ENCODE measurements around the gene RPP21.
"Not testable (repeated sequence)": the region's sequence is repeated elsewhere in the genome, so short reads cannot be mapped to it uniquely, and the experiment has no call there.

The RPP21 gene

DNA sequence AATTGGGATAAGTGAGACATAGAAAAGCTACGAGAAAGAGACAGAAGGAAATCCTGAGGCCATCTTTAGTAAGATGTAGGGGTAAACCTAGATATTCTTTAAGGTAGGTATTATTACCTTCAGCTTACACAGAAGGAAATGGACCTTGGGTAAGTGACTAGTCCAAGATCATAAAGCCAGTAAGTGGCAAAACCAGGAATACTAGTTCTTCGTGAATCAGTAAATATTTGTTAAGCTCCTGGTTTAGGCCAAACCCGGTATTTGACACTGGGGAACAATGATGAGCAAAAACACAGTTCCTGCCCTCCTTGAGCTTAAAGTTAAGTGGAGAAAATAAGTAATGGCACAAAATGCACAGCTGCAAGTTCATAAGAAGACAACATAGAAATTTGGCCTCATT lies 13.0 kb upstream of the RPP21 start:
- no peak for DNase-seq

DNA sequence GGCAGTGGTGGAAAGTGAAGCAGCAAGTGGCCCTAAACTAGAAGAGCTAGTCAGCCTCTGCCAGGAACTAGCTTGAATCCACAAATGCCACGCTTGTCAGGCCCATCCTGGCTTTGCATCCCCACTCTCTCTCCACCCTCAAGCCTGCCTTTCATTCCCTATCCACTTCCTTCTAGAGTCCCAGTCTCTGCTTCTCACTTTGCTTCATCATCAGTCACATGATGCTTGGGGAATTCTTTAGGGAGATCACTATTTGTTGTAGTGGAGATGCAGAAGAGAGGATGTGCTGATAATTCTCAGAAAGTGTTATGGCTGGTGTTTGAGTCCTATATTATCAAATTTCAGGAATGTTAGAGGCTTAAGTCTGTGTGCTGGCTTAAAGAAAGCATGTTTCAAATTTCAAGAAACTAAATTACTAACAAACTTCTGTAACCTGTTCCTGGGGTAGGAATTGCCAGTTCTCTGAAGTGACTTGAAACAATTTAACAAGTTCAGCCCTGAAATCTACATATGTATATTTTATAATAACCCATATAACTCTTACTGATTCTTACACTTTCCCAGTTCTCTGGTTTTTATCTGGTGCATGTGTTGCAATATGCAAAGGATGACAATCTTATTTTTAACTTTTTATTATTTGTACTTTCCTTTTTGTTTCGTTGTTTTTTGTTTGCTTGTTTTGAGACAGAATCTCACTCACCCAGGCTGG lies 10.7 kb upstream of the RPP21 start:
- no peak for DNase-seq

DNA sequence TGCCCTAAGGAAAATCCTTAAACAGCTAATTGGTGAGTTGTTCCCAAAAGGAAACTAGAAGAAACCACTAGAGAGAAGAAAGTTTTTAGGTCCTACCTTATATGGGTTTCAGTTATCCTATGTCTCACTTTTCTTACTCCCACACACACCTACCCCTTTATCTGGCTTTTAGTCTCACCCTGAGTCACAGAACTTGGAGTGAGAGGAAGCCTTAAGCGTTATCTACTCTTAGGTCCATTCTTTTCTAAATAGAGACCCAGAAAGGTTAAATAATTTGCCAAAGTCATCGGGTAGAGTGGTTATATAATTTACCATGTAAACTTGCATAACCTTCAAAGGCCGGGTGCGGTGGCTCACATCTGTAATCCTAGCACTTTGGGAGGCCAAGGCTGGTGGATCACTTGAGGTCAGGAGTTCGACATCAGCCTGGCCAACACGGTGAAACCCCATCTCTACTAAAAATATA lies 4.3 kb upstream of the RPP21 start:
- DNase-seq = no peak

DNA sequence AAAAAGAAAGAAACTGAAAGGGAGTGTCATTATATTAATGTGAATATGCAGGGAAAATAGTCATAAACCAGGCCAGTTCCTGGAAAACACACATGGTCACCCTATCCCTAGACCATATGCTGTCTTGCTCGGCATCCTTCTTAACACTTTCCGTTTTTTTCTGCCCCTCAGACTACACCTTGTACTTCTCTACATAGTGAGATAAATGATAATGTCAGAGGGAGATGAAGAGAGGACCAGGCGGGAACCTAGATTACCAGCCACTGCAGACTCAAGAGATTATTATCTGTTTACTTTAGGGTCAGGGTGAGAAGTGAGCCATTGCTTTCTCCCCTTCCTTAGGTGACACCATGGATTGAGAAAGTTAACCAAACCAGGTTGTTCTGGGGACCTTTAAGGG lies 3.7 kb upstream of the RPP21 start:
- no peak for DNase-seq

DNA sequence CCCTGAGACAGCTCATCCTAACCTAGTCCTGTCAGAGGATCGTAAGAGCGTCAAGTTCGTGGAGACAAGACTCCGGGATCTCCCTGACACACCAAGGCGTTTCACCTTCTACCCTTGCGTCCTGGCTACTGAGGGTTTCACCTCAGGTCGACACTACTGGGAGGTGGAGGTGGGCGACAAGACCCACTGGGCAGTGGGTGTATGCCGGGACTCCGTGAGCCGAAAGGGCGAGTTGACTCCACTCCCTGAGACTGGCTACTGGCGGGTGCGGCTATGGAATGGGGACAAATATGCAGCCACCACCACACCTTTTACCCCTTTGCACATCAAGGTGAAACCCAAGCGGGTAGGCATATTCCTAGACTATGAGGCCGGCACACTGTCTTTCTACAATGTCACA lies 3.2 kb upstream of the RPP21 start:
- DNase-seq = no peak

DNA sequence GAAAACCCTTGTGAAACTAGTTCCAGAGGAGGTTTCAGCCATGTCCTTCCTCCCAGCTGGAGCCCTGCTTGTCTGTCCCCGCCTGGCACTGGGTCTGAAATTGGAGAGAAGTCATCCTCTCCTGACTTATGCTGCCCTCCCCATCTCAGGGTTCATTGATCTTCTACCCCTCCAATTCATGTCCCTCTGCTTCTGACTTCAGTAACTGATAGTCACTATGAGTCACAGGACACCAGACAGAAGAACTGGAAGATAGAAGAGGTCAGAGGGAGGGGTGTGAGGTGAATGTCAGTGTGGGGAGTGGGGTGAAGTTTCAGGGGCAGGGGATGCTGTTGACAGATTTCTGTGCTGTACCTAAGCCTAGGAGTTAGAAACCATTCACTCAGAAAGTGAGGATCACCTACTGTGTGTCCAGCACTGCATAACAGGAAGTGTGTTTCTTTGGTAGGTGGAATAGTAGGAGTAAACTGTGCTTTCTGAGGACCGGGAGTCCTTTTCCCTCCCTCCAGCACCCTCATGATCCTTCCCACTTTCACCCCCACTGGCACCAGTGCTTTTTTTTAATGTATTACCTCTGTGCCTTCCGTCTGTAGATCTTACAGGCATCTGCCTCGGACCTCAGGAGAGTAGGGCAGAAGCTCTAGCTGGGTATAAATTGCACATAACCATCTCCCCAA lies 627 bp upstream of the RPP21 start:
- DNase-seq = no peak

DNA sequence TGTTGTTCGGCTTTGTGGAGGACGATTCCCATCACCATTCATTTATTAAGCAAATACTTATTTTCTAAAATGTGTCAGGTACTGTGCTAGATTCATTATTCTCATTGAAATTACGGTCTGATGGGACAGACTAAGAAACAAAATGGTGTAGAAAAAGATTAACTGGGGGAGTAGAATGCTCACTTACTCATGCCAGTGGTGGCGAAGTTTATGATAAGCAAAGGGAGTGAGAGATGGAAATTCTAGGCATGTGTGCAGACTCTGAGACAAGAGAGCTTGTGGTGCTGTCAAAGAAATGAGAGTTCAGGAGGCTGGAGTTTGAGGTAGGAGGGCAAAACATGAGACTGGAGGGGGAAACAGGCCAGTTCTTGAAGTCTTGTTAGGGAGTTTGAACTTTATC lies 896 bp downstream of the RPP21 start:
- DNase-seq = no peak

DNA sequence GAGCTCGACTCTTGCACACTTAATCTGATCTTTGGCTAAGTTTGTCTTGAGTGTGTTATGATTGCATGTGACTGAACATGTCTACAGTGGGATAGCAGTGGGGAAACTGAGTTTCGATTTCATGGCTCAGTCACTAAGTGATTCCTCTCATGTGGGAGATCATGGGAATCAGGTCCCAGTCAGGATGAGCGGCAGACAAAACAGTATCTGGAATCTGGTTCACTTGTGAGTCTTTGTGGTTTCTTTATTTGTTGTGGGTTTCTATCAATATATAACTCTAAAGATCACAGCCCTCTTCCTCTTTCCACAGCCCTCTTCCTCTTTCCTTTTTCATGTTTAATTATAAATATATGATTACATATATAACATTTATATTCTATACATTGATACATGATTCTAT lies 4.0 kb downstream of the RPP21 start:
- DNase-seq = no peak

DNA sequence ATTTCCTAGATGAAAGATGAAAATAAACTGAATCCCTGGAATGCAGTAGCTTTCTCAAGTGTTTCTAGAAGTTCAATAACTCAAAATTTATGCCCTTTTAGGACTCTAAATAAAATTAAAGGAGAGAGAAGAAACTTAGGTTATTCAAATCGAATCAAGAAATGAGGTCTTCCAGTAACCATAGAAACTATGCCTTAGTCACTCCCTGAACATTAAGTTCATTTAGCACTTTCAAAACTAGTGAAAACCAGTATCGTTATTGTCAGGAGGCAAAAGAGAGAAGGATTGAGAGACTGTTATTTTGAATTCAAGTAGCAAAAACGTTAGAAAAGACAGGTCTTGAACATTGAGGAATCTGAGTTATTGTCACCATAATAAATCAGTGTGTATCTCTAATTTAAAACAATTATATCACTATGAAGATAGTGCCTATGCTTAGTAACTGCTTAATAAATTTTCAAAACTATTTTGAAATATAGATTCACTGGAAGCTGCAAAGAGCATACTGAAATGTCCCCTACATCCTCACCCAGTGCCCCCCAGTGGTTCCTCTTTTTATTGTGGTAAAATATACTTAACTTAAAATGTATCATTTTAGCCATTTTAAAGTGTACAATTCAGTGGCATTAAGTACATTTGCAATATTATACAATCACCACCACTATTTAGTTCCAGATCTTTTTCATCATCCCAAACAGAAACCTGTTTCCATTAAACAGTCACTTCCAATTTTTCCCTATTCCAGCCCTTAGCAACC lies 4.6 kb downstream of the RPP21 start:
- DNase-seq = no peak

DNA sequence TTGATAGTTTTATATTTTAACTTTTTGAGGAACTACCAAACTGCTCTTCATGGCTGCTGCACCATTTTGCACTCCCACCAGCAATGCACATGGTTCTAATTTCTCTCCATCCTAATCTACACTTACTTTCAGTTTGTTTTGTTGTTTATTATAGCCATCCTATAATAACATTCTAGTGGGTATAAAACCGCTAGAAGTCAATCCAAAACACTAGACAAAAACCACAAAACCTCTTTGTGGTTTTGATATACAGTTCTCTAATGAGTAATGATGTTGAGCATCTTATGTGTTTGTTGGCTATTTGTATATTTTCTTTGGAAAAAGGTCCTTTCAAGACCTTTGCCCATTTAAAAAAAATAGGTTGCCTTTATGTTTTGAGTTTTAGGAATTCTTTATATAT lies 5.6 kb downstream of the RPP21 start:
- no peak for DNase-seq

DNA sequence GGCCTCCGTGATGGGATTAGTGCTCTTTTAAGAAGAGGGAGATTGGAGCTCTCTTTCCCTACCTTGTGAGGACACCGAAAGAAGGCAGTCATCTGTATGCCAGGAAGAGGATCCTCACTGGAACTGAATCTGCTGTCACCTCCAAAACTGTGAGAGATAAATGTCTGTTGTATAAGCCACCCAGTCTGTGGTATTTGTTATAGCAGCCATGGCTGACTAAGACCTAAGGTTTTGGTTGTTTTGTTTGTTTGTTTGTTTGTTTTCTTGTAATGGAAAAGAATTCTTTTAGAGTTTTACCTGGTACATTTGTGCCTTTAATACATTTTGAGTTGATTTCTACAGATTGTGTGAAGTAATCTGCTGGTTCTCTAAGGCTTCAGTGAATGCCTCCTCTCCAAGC lies 7.6 kb downstream of the RPP21 start:
- no peak for DNase-seq

DNA sequence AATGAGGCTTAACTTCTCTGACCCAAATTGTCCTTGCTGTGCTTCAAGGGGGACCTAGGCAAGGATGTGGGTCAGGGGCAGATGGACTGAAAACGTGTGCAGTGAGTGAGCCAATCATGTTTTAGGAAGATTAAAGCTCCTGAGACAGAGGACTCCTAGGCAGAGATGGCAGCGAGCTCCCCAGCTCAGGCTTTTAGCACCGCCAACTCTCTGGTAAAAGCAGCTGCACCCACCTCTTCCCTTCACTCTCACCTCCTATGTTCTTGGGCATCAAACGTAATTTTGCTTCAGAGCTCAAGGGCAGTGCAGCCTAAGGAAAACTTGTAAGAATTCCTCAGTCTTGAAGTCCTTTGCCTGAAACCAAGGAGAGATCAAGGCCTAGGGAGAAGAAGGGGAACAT lies 10.3 kb downstream of the RPP21 start:
- DNase-seq = no peak

DNA sequence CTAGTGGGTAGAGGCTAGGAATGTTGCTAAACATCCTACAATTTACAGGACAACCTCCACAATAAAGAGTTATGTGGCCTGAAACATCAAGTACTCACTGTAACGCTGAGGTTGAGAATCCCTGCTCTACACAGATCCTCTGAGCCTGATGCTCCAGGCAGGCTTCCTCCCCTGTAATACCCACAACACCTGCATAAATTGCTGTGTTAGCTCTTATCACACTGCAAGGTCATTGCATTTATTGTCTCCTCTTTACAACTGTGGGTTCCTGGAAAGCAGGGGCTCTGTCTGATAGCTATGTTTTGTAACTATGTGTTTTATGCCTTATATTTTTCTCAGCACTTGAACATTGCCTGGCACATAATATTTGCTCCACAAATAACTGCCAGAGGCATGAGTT lies 11.6 kb downstream of the RPP21 start:
- DNase-seq = no peak

DNA sequence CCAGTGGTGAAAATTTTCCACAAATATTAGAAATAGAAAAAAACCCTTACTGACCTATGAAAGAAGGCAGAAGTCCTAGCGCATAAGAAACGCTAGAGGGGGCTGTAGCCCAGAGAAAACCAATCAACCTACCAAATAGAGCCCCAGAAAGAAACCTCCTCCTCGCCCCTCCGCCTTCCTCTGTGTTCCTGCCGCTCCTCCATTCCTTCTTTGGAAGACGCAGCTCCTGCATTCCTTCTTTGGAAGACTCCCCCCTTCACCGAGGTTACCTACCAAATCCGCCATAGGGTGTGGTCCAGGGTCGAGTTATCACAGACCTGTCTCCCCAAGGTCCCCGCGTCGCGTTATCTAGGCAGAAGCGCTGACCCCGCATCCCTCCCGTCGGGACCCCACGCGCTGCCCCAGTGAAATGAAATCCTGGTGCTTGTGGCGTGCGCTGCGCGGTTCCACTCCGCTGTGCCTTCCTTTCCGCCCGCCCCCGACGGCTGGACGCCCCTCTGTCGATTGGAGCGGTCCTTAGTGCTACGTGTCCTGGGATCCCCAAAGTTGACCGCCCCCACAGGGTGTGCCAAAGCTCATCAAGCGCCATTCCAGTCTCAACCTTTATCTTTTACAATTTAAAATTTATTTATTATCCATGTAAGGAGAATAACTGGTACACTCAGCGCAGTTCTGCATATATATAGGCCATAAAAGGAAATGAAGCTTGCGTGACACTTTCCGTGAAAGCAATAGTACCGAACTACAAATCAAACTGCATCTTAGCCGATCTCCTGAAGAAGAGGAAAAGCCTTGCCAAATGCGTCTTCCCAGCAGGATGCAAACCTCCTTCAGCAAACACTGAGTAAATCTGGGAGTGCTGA lies 13.0 kb downstream of the RPP21 start:
- DNase-seq = peak; percentile 50

DNA sequence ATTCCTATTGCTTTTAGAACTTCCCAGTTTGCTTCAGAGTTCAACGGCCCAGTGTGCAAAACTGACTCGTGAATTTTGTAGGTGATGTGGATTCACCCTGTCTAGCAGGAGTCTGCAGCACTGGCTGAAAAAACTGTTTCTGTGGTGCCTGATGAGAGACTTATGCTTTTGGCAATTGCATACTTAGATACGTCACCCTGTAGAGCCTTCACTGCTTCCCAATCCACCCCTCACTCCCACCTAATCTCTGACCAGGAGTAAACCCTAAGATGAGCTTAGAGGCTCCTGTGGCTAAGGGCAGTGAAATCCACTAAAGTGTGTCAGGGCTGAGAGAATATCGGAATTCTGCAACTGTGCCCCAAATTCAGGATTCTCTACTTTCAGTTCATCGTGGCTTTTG lies 14.3 kb downstream of the RPP21 start:
- DNase-seq = no peak

DNA sequence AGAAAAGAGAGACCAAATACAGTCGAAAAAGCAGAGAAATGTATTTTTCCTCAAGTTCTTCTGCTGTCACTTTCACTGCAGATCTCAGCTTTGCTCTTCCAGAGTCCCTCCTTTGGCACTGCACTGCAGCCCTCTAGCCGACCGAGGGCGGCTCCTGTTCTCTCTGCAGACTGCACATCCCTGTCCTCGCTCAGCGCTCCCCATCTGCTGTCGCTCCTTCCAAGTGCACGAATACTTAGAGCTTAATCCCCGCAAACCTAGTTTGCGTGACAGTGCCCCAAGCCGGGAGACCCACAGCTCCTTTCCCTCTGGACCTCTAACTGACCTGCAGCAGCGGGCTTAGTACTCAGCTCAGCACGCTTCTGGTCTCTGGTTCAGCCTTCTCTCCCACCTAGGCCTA lies 15.2 kb downstream of the RPP21 start:
- no peak for DNase-seq

DNA sequence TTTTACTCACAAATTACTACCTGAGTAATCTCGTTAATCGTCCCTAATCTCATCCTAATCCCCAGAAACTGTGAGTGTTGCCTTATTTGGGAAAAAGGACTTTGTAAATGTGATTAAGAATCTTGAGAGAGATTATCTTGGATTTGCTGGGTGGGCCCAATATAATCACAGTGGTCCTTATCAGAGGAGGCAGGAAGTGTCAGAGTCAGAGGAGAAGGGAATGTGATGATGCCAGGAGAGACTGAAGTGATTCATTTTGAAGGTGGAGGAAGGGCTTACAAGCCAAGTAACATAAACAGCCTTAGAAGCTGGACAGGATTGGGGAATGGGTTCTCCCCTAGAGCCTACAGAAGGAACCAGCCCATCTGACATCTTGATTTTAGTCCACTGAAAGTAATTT lies 16.7 kb downstream of the RPP21 start:
- DNase-seq = no peak

DNA sequence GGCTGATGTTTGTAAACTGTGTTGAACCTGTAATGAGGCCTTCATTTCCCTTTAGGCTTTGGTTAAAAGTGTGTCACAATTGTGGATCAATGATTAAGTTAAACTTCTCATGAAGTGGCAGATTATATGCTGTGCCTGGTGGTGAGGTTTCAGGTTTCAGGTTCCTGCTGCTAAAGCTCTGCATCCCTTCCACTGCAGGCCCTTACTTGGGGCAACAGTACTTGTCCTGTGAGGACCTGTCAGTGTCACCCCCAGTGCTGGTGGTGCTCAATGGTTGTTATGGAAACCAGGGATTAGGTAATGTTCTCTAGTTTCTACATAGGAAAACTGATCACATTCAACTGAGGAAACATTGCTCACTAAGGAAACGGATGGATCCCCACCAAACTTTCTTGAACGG lies 18.5 kb downstream of the RPP21 start:
- no peak for DNase-seq

DNA sequence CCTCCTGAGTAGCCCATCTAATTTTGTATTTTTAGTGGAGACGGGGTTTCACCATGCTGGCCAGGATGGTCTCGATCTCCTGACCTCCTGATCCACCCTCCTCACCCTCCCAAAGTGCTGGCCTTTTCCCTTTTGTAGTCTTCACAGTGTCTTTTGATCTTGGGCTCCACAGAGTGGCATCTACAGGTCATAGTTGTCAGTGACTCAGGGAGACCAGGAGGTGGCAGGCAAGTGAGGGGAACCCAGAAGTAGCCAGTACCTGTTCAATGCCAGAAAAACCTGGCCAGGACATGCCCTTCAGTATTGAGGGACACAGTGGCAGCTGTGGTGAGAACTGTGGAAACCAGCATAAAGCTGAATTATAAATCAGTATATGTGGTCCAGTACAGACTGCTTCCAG lies 19.6 kb downstream of the RPP21 start:
- no peak for DNase-seq

DNA sequence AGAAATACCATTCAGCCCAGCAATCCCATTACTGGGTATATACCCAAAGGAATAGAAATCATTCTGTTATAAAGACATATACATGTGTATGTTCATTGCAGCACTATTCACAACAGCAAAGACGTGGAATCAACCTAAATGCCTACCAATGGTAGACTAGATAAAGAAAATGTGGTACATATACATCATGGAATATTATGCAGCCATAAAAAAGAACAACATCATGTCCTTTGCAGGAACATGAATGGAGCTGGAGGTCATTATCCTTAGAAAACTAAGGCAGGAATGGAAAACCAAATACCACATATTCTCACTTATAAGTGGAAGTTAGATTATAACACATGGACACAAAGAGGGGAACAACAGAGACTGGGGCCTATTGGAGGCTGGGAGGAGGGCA lies 24.3 kb downstream of the RPP21 start:
- DNase-seq = not testable (repeated sequence)

DNA sequence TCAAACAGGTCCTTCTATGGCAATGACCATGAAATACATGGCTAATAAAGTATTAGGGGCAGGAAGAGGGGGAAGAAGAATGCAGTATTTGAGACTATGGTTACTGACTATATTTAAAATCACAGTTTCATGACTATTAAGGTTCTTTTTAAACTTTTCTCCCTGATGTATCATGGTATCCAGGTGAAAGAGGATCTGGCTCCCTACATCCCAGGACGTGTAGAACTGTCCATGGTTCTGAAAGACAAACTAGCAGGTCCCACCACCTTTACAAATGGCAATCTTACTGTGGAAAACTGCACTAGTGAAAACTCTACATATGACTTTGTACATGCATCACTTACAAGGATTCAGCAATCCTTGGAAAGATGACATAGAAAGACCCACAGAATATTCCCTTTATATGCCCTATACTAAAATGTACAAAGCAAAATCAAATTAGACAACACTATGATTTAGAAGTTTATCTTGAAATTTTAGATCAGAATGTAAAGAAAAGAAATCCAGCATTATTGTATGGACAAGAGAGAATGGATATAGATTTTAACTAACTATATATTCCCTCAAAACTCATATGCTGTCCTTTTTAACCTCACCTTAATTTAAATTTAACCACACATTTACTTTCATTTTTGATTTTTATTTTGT lies 33.5 kb downstream of the RPP21 start:
- no peak for DNase-seq

DNA sequence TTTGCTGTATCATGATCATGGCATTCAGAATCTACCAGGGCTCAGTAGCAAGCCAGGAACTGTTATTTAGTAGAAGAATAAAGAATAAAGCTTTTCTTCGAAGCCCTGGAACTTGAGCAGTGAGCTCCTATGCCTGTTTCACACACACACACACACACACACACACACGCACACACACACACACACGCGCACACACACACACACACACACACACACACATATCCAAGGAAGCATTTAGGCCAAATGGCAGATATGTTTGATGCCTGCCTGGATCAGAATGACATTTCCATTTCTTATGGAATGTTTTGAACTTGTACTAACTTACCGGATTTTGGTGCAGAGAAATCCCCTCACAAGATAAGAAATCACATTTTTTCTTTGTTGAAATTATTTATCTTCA lies 35.5 kb downstream of the RPP21 start:
- no peak for DNase-seq

DNA sequence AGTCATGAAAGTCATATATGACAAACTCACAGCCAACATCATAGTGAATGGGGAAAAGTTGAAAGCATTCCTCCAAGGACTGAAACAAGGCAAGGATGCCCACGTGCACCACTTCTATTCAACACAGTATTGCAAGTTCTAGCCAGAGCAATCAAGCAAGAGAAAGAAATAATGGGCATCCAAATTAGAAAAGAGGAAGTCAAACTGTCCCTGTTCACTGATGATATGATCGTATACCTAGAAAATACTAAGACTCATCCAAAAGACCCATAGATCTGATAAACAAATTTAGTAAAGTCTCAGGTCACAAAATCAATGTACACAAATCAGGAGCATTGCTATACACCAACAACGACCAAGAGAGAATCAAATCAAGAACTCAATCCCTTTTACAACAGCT lies 41.2 kb downstream of the RPP21 start:
- no peak for DNase-seq
